Smooth muscle cell of the brain vasculature (primary cell): Measurements from ENCODE around the gene FAM240B.

Source experiments
- DNase-seq: peaks from one replicate; pipeline ENCODE4 v3.0.0-alpha.2; 2012; ENCODE audit warnings: low read depth, low spot score

FAM240B gene

DNA sequence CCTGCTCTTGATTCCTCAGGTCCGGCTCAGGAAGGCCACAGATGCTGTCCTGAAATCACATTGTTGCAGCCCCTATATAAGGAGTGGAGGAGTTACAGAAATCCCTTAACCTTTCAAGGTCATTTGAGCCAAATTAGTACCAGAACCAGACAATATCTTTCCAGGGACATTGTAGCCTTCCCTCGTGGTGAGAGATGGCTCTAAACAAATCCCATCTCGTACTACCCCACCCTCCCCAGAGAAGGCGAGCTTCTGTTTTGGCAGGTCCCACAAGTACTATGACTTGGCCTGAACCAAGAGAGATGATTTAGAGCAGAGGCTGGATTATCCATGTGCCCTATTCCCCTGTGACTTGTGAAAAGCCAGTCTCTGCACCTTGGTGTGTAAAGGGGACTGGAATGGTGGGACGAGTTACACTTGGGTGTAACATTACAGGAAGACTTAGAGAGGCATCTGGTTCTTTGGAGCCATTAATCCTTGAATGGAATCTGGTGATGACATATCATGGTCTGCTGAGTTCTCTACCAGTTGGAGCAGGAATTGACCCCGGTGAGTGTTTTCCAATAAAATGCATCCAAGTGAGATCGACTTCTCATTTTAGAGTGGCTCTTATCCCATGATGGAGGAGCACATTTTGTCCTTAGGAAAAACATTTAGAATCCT lies at the start of gene FAM240B:
Gene FAM240B (minus strand): TSS at position 51 of the 663 bp plus-strand sequence. CDS start 16,134 bp downstream, outside the sequence.
- DNase-seq, result no peak

DNA sequence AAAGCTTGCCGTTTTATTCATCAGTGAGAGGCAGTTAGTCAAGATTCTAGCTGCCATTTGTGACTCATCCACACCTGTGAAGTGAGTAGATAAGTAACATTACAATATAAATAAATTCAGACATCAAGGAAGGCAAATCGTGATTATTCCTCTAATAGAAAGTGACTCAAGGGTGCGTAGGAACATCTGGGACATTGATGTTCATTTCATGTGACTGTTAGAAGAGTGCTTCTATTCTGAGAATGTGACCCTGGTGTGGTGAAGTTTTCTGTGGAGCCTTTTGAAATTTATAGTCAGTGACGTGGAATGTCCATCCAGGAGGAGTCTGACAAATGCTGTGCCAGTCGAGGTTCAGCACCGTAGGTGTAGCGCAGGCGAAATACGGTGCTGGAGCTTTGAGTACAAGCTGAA lies 48.4 kb upstream of the FAM240B start:
- no peak for DNase-seq

DNA sequence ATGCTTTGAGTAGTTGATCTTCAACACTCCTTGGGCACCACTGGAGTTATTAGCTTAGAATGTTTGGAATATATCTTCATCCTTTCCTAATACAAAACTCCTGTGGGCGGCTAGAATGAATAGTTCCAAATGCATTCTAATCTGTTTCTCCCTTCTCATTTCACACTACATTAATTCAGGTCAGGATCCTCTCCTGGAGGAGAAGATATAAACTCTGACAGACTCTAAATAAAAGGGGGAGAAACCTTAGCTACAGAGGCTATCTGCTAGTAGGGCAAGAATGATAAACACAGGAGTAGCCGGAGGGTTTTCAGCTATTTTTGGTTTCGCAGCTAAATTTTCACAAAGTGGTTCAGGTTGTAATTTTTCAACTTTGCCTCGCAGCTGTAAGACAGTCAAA lies 45.2 kb upstream of the FAM240B start:
- no peak for DNase-seq

DNA sequence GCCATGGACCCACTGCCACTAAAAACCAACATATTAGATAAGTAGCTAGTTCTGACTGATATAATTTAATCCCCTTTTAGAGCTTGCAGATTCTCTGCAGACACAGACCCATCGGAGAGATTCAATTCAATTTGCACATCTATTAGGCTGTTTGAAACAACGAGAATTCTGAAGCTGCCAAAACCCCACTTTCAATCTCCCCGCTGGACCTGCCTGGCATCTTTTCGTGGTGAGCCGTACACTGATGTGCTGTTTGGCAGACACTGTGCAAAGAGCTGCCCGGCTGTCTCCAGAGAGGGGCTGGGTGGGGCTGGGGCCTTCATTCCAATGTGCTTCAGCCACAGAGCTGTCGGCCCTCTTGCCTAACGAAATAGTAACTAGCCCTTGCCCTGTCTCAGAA lies 42.1 kb upstream of the FAM240B start:
- DNase-seq, result no peak

DNA sequence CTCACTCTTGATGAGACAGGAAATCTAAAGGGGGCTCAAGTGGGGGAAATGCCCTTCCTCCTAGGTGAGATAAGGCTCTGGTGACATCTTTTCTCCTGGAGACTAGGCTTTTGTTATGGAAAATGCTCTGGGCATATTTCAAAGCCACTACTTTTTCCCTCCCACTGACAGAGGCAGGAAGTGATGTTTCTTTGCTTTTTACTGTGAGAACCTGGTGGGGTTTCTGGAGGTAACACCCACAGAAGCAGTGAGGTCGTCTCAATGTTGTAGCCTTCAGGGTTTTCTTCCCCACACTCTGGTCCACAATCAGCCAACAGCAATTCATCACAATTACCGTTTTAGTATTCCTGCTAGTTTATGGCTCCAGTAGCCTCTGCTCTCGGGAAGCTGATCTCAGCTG lies 41.4 kb upstream of the FAM240B start:
- no peak for DNase-seq

DNA sequence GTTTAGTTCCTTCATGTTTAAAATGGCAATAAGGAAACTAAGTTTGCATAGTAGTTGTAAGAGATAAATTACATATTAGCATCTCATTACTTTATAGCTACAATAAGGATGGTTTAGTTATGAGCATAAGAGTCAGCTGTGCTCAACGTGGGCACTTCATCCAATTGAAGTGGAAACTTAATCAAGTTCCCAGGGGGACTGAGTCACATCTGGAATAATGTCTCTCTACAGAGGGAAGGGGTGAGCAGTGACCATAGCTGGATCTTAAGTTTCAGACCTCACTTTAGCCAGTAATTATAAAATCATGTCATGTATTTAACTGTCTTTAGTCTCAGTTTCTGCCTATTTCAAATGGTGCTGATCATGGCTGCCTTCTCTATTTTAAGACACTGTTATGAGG lies 36.8 kb upstream of the FAM240B start:
- DNase-seq, result no peak

DNA sequence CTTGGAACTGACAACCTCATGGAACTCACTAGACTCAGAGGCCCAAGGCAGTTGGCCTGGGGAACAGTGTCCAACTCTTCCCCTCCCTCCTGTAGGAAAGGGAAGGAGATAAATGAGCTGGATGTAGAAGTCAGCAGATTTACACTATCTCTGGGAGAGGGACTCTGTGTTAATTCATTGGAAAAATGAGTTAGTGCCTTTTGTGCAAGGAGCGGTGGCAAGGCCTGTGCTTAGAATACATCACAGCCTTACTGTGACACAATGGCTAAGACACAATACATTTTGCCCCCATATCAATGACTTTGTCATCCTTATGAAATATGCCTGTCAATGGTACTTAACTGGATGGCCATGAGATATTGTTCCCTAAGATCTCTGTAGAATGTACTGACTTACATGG lies 28.0 kb upstream of the FAM240B start:
- DNase-seq, result no peak

DNA sequence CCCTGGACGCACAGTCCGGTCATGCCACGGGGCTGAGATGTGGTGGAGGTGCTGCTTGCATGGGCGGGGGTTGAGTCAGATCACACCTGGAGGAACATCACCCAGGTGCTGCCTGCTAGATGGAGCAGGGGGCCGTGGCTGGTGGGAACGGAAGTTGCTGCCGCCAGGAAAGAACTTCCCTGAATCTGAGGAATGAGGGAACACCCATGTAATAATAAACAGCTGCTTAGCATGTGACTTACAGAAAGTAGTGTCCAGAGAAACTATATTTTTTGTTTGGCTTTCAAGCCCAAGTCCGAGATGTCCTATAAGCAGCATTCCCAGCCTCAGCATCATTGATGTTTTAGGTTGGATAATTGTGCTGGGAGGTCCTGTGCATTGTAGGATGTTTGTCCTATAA lies 27.1 kb upstream of the FAM240B start:
- DNase-seq, result no peak

DNA sequence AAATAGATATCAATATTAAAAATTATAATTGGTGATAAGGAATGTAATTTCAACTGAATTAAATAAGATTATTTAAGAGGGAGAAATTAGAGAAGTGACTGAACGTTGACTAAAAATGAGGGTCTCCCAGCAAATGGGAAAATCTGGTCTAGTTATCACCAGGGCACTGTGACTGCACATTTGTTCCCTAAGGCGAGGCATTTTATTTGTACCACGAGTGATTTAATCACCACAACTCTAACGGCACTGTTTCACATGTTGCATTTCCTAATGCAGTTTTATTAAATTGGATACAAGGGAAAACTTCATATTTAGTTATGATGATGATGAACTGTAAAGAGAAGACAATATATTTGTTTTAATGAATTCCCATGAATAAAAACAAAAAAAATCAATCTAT lies 26.4 kb upstream of the FAM240B start:
- DNase-seq, result no peak

DNA sequence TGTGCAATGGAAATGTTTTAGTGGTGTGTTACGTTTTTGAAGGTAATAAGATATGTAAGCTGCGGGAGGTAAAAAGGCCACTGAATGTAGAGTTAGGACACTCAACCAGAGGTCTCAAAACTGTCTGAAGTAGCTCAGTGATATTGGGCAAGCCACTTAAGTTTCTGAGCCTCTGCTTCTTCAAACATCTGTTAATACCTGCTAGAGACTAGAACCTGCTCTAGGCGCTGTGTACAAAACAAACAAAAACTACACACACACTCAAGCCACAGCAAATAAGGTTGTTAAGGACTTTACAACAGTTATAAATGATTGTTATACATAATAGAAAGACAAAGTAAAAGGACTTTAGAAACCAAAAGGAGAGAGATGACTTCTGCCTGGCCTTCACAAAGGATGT lies 24.6 kb upstream of the FAM240B start:
- DNase-seq, result no peak

DNA sequence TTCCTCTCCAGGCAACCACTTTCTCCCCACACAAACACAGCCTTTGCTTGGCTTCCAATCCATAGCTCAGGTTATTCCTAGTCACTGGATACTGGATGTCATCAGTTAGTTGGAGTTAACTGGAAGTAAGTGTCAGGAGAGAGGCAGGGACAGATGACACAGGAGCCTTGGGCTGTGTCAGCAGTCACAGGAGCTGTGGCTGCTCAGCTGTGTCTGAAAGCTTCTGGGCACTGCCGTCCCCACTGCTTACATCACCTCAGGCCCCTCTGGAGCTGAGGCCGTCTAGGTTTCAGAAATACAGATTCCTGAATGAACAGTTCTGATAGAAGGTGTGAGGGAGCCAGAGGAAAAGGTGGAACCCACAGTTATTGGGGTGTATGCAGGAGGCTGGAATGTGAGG lies 17.3 kb upstream of the FAM240B start:
- DNase-seq, result no peak

DNA sequence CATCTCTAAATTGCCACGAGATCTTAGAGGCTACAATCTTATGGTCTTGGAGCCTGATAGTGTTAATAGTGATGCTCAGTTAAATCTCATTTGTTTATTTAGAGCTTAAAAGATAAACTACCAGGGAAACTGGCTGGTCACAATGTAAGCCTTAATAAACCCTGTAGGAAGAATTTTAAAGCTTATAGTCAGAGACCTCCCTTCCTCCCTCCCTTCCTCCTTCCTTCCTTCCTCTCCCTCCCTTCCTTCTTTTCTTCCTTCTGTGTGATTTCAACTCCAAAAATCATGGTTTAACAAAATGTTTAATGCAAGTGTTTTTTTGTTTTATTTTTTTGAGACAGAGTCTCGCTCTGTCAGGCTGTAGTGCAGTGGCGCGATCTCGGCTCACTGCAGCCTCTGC lies 14.9 kb upstream of the FAM240B start:
- DNase-seq, result no peak

DNA sequence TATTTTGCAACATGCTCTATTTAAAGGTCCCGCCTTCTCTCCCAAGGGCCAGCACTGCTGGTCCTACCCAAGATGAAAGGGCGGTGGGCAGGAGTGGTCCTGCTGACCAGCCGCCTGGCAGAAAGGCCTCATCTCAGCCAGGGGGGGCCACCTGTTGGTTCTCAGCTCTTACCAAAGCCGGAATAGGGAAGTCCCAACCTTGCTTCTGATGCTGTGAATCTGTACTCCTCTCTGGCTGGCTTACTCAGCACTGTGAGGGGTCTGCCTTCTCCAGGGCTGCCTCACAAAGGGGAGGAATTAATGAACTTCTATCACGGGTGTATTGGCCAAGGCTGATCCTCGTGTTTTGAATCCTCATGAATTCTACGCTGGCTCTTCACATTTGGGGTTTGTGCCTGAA lies 13.6 kb upstream of the FAM240B start:
- no peak for DNase-seq

DNA sequence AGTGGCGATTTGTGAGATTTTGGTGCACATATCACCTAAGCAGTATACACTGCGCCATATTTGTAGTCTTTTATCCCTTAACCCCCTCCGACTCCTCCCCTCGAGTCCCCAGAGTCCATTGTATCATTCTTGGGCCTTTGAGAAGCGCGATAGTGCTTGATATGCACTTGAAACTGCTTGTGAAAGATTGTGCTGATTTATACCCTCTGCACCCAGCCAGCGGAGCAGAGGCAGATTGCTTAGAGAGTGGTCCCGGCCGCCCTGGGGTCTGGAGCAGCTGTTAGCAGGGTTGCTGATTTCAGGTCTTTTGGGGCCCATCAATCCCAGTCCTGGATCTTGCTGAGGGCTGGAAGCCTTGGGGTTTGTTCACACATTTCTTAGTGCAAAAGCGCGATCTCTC lies 13.0 kb upstream of the FAM240B start:
- DNase-seq, result no peak

DNA sequence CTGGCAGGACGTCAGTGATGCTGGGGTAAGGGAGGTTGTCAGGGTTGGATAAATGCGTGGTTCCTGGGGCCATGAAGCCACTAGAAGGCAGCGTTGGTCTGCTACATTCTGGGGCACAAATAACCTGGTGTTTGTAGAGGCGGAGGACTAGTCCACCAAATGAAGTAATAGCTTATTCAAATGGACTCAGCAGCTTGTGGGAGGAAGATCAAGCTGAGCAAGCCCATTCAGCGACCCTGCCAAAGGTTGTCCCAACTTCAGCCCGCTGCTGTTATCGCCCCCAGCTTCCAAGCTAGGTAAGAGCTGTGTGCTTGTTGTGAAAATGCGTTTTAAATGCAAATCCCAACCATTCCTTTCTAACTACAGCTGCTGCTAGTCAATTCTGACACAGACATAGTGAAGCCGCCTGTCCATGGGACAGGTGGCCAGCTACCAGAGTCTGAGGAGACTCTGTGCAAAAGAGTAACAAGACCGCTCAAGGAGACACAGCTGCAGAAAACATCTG lies 7.6 kb upstream of the FAM240B start:
- peak; percentile 28 for DNase-seq

DNA sequence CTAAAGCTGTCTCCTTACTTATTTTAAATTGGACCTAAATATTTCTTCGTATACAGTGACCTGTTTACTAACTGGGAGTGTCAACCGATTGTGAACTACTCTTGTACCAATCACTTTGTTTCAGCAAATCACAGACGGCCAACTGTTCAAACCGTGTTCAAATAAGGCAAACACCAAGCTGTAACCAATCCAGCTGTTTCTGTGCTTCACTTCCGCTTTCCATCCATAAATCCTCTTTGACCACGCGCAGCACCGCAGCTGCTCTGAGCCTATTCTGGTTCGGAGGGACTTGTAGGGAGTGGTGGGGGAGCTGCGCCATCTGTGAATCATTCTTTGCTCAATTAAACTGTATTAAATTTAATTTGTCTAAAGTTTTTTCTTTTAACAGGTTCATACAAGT lies 4.8 kb upstream of the FAM240B start:
- no peak for DNase-seq

DNA sequence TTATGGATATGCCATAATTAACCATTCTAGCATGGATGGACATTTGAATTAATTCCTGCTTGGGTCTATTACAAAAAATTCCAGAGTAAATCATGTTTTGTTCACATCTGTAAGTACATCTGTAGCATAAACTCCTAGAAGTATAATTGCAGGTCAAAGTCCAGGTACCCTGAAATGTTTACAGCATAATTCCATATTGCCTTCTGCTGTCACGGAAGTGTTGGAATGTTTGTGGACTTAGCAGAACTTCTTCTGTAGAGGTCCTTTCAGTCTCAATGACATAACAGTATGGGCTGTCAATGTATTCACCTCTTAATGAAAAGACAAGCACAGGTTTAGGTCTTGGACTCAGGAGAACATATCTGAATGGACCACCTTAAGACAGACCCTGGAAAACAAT lies 1.8 kb downstream of the FAM240B start:
- no peak for DNase-seq

DNA sequence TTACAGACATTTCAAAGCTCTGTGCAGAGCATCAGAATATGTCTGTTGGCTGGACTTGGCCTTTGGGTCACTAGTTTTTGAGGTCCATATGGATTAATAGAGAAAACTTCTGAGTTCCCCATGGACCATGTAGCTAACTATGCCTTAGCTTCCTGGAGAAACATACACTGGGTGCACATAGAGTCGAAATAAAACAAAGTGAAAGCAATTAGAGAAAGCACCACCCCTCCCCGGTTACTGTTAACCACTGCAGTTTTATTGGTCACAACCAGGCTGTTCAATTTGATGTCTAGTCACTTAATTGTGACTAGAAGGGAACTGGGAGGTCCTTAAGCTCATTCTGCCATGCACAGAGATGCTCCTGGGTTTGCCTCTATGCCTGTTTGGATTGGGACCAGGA lies 4.2 kb downstream of the FAM240B start:
- DNase-seq, result no peak

DNA sequence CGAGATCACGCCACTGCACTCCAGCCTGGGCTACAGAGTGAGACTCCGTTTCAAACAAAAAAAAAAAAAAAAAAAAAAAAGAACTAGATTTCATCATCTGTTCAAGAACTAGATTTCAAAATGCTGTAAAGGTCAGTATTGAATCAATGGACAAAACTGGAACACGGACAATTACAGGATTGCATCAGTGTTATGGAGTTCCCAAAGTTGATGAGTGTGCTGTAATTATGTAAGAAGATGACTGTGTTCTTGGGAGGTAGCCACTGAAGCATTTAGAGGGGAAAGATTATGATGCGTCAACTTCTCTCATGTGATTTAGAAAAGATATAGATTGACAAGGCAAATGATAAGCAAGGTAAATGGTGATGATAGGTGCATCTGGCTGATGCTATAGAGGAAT lies 6.5 kb downstream of the FAM240B start:
- no peak for DNase-seq

DNA sequence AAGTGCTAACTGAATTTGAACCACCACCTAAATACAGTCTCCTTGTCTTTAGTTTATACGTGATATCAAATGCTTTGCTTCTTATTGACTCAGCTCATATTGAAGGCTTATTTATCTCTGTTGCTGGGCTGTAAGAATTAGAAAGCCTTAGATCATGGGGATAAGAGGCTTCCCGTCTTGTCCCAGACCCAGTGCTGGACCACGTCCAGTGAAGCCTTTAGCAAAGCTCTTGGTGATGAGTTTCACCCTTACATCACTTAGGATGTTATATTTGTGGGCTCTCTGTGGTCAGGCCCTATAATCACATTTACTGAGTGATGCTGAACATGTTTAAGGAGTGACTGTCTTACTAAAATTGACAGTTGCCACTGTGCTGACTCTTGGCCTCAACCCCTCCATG lies 11.2 kb downstream of the FAM240B start:
- DNase-seq, result no peak

DNA sequence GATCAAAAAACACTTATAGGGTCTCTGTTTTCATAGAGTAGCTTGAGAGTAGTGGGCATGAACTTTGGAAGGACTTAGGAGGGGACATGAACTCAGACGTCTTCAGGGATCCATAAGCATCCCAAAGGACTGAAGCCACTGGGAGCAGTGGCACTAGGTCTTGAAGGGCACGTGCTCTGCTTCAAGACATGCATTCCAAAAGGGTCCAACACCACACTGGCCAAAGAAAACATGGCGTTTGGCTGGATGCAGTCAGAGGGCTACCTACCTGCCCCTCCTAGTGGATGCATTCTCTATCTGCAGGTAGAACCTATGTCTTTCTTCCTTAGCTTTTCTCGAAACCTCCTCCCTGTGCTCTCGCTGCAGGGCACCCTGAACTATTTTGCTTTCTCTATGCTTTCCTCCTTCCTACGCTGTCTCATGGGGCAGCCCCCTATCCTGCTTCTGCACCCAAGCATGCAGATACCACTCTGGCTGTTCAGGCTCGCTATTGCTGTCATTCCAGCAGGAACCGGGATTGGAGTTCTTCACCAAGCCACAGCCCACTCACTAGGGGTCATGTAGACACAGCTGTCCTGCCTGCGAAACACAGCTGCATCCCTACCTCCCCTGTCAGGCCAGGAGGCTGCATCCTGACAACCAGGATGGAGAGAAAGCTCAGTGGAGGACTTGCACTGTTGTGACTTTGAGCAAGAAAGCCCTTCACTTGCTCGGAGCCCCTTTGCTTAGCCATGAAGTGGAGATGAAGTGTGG lies 11.9 kb downstream of the FAM240B start:
- DNase-seq, result no peak

DNA sequence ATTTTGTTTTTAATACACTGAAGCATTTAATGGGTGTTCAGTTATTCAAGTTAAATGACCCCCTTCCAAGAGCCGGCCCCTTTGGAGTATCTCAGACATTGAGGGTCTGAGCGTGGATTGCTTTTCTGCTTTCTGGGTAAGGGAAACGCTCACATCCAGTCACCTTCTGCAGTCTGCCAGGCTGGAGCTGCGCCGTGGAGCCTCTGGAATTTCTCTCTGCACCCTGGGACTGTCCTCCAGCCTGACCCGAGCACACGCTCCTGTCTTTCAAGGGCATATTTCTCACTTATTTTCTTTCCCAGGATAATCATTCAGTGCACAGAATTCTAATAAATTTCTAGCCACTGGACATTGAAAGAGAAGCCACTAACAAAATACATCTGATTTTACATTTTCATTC lies 13.4 kb downstream of the FAM240B start:
- DNase-seq, result no peak

DNA sequence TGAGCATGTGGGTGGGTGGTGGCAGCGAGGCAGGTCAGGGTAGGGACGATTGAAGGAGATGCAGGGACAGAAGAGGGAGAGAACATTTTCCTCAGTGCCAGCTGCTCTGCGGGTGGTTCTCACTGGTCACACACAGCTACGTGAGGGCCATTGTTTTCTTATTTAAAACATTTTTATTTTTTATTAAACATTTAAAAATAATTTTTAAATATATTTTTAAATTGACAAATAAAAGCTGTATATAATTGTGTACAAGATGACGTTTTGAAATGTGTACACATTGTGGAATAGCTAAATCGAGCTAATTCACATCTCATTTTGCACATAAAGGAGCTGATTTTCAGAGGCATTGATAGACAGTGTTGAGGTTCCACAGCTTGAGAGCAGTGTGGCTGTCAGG lies 14.0 kb downstream of the FAM240B start:
- DNase-seq, result no peak
